IMR-90 (cell line): ENCODE data around the gene WFDC10A. TPM values are rescaled to one million over a fixed set of nuclear protein-coding genes. Genes with fewer than 3 reads are reported as not detected.
"Not testable (repeated sequence)": the region's sequence is repeated elsewhere in the genome, so short reads cannot be mapped to it uniquely, and the experiment has no call there.

ENCODE experiments used
- ATAC-seq: fragments of 200-7000 bp; cut with Tn5 transposase; 2 replicates; pipeline ENCODE4 v1.9.1; 2020; ENCODE audit warnings: low read depth, mild to moderate bottlenecking, moderate library complexity
- BruUV-seq: library from RNA; stranded (reverse); fragments of 400-500 nt; replicated peaks from 2 replicates; lab custom pipeline; 2021; lab: Mats Ljungman, UMichigan
- CTCF ChIA-PET: fragments of 300-600 bp; formaldehyde crosslinking; extraction: SDS; loops from one replicate; lab custom pipeline; 2021; ENCODE audit warnings: antibody characterized with exemption; lab: Yijun Ruan, JAX
- POLR2A ChIA-PET: fragments of 300-600 bp; sonication (Branson Sonifier 250); formaldehyde crosslinking; loops from one replicate; lab custom pipeline; 2022; ENCODE audit warnings: antibody characterized with exemption; ENCODE audit not compliant: unreplicated experiment; lab: Charles Lee
- DNase-seq: peaks from one replicate; pipeline ENCODE4 v3.0.0; 2013
- H2AFZ ChIP-seq: replicated peaks from 2 replicates; pipeline ENCODE3; 2013; ENCODE audit warnings: low read length, mild to moderate bottlenecking; ENCODE audit not compliant: poor library complexity
- H2AK5ac ChIP-seq: 2 replicates; pipeline ENCODE4 v1.6.1; 2013; ENCODE audit warnings: low read depth, low read length, inconsistent platforms
- H2AK9ac ChIP-seq: replicated peaks from 2 replicates; pipeline ENCODE3; 2013; ENCODE audit warnings: mild to moderate bottlenecking, low read depth, low read length, moderate library complexity; ENCODE audit not compliant: poor library complexity
- H2BK120ac ChIP-seq: 2 replicates; pipeline ENCODE4 v1.6.1; 2013; ENCODE audit warnings: low read depth, low read length, inconsistent platforms
- H2BK15ac ChIP-seq: 3 replicates; pipeline ENCODE4 v1.6.1; 2013; ENCODE audit warnings: low read depth, low read length, inconsistent platforms
- H2BK20ac ChIP-seq: 2 replicates; pipeline ENCODE4 v1.6.1; 2013; ENCODE audit warnings: low read depth, mild to moderate bottlenecking, inconsistent platforms, low read length, moderate library complexity
- H2BK5ac ChIP-seq: 2 replicates; pipeline ENCODE4 v1.6.1; 2013; ENCODE audit warnings: mild to moderate bottlenecking, low read depth, low read length, inconsistent platforms; ENCODE audit not compliant: poor library complexity, severe bottlenecking
- H3K14ac ChIP-seq: replicated peaks from 2 replicates; pipeline ENCODE4 v1.6.1; 2013; ENCODE audit warnings: low read depth, low read length, inconsistent platforms
- H3K18ac ChIP-seq: 2 replicates; pipeline ENCODE4 v1.6.1; 2013; ENCODE audit warnings: low read depth, low read length, control low read depth
- H3K23ac ChIP-seq: 2 replicates; pipeline ENCODE4 v1.6.1; 2013; ENCODE audit warnings: low read depth, low read length, inconsistent platforms
- H3K27ac ChIP-seq: 2 replicates; pipeline ENCODE4 v1.5.1; 2013; ENCODE audit warnings: mild to moderate bottlenecking, control low read depth, low read length; ENCODE audit not compliant: insufficient read depth
- H3K27me3 ChIP-seq: 2 replicates; pipeline ENCODE4 v1.6.1; 2013; ENCODE audit warnings: low read length; ENCODE audit not compliant: control insufficient read depth, insufficient read depth
- H3K36me3 ChIP-seq: 2 replicates; pipeline ENCODE4 v1.6.1; 2013; ENCODE audit warnings: low read length, mixed read lengths; ENCODE audit not compliant: control insufficient read depth, insufficient read depth
- H3K4ac ChIP-seq: 2 replicates; pipeline ENCODE4 v1.6.1; 2013; ENCODE audit warnings: low read depth, low read length, inconsistent platforms
- H3K4me1 ChIP-seq: 2 replicates; pipeline ENCODE4 v1.6.1; 2013; ENCODE audit warnings: low read length, mixed read lengths; ENCODE audit not compliant: control insufficient read depth, insufficient read depth
- H3K4me2 ChIP-seq: 2 replicates; pipeline ENCODE4 v1.6.1; 2013; ENCODE audit warnings: low read depth, mild to moderate bottlenecking, control low read depth, low read length, moderate library complexity
- H3K4me3 ChIP-seq: 2 replicates; pipeline ENCODE4 v1.5.1; 2013; ENCODE audit warnings: low read depth, mild to moderate bottlenecking, control low read depth, low read length, moderate library complexity; ENCODE audit not compliant: insufficient read depth
- H3K56ac ChIP-seq: 2 replicates; pipeline ENCODE4 v1.6.1; 2013; ENCODE audit warnings: low read length, inconsistent platforms; ENCODE audit not compliant: insufficient read depth; ENCODE audit errors: extremely low read depth
- H3K79me1 ChIP-seq, 2 experiments: 2 replicates each; pipeline ENCODE4 v1.6.1; 2013; ENCODE audit warnings: low read length in 2 of 2, inconsistent platforms in 1 of 2, low read depth in 1 of 2
- H3K9ac ChIP-seq: 2 replicates; pipeline ENCODE4 v1.6.1; 2013; ENCODE audit warnings: low read depth, low read length, control low read depth
- H3K9me1 ChIP-seq: 2 replicates; pipeline ENCODE4 v1.6.1; 2013; ENCODE audit warnings: low read length, inconsistent platforms; ENCODE audit not compliant: insufficient read depth
- H3K9me3 ChIP-seq: 2 replicates; pipeline ENCODE4 v1.6.1; 2013; ENCODE audit warnings: low read length; ENCODE audit not compliant: control insufficient read depth, insufficient read depth
- H4K20me1 ChIP-seq: 2 replicates; pipeline ENCODE4 v1.6.1; 2013; ENCODE audit warnings: low read length, inconsistent platforms; ENCODE audit not compliant: insufficient read depth
- H4K5ac ChIP-seq: 2 replicates; pipeline ENCODE4 v1.6.1; 2013; ENCODE audit warnings: mild to moderate bottlenecking, low read depth, low read length, control low read depth
- H4K8ac ChIP-seq, 2 experiments: 2 replicates each; pipeline ENCODE4 v1.6.1; 2013; ENCODE audit warnings: low read depth in 2 of 2, low read length in 2 of 2, control low read depth in 1 of 2, inconsistent platforms in 1 of 2
- H4K91ac ChIP-seq: 2 replicates; pipeline ENCODE4 v1.6.1; 2013; ENCODE audit warnings: low read depth, low read length, inconsistent platforms; ENCODE audit not compliant: insufficient read depth
- WGBS, 2 experiments: methylation state at CpG; one replicate each; pipeline versions ENCODE4 v1.1.5 to v1.1.7; 2013; ENCODE audit warnings: missing lambda C conversion rate in 2 of 2; ENCODE audit not compliant: insufficient read length in 1 of 2; ENCODE audit errors: extremely low coverage in 2 of 2; 5-methylcytosine and 5-hydroxymethylcytosine counted together
- dilution Hi-C: fragments of 300-500 bp; cut with HindIII; formaldehyde crosslinking; loops from one replicate; pipeline ENCODE4 v1.14.3; 2018; ENCODE audit warnings: low sequenced_read_pairs; ENCODE audit not compliant: unreplicated experiment
- in situ Hi-C: fragments of 300-500 bp; cut with MboI; formaldehyde crosslinking; loops from 3 replicates; pipeline ENCODE4 v1.14.3; 2019; ENCODE audit warnings: low sequenced_read_pairs, inconsistent platforms, mixed read lengths
- intact Hi-C: fragments of 100-400 bp; cut with micrococcal nuclease; formaldehyde crosslinking; loops from 2 replicates; pipeline ENCODE4 v1.10.0; 2022
- polyA plus RNA-seq, 3 experiments: library from polyadenylated mRNA; depleted of rRNA; stranded (reverse); fragments of >200 nt; gene quantifications; 2 replicates each; pipeline ENCODE4 v1.2.3, GENCODE V29; 2012; ENCODE audit warnings: low replicate concordance in 1 of 3
- total RNA-seq: library from RNA; depleted of rRNA; stranded (reverse); fragments of >200 nt; gene quantifications from 2 replicates; pipeline ENCODE4 v1.2.3, GENCODE V29; 2012

Gene WFDC10A
- total and polyA plus RNA-seq, 2 of the 4 experiments (the other 2 are of a cell fraction): not detected

DNA sequence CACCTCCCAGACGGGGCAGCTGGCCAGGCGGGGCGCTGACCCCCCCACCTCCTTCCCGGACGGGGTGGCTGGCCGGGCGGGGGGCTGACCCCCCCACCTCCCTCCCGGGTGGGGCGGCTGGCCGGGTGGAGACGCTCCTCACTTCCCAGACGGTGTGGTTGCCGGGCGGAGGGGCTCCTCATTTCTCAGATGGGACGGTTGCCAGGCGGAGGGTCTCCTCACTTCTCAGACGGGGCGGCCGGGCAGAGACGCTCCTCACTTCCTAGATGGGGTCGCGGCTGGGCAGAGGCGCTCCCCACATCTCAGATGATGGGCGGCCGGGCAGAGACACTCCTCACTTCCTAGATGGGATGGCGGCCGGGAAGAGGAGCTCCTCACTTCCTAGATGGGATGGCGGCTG lies 16.3 kb downstream of the WFDC10A start:
- H3K23ac ChIP-seq, CTCF ChIA-PET, H4K5ac ChIP-seq, DNase-seq, H3K56ac ChIP-seq, H2AK9ac ChIP-seq, H2AFZ ChIP-seq, H3K9ac ChIP-seq, H2BK5ac ChIP-seq, dilution Hi-C loops, H3K14ac ChIP-seq, H2AK5ac ChIP-seq, H3K4me1 ChIP-seq, H3K36me3 ChIP-seq, H3K18ac ChIP-seq, H3K27ac ChIP-seq, H2BK120ac ChIP-seq, H2BK15ac ChIP-seq, H3K9me3 ChIP-seq, H3K4ac ChIP-seq, in situ Hi-C loops, H3K4me2 ChIP-seq, H4K20me1 ChIP-seq, H3K4me3 ChIP-seq, H4K8ac ChIP-seq, POLR2A ChIA-PET, H4K91ac ChIP-seq, intact Hi-C loops, H2BK20ac ChIP-seq, H3K9me1 ChIP-seq, BruUV-seq, H3K79me1 ChIP-seq, H3K27me3 ChIP-seq, ATAC-seq: not testable (repeated sequence)
- no CpG with 5 or more reads among the region's 28 CpGs for WGBS, 2 experiments
